CD1c-positive myeloid dendritic cell (primary cell): ENCODE data around the gene EGFL7.

Experiments used
- DNase-seq: peaks from one replicate; pipeline ENCODE4 v3.0.0-alpha.2; 2016; ENCODE audit errors: extremely low spot score

Gene EGFL7

GRCh38 chr9:136662656-136663581 is at the start of gene EGFL7:
EGFL7 (plus strand) TSS chr9:136662916; CDS start chr9:136668283, 5,367 bp downstream.
- no peak for DNase-seq

DNA sequence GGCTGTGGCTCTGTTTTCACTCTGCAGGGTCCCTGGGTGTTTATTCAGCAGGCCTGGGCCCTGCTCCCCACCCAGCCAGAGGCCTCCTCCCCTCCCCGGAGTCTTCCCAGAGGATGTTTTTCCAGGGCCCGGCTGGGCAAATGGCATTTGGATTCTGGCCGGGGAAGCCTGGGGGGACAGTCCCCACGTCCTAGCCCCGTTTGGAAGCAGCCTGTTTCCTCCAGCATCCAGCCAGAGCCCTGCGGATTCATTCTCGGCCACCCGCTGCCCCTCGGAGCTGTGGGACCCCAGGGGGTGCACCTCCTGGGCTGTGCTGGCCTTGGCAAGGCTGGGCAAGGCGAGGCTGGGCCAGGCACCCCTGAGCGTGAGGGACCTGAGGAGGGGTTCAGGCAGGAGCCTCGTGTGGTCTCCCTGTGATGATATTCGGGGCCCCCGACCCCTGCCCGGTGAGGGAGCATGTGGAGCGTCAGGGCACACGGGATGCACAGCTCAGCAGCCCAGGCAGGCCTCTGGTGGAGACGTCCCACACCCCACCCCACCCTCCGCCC is 48.8 kb upstream of the EGFL7 start:
- no peak for DNase-seq

DNA sequence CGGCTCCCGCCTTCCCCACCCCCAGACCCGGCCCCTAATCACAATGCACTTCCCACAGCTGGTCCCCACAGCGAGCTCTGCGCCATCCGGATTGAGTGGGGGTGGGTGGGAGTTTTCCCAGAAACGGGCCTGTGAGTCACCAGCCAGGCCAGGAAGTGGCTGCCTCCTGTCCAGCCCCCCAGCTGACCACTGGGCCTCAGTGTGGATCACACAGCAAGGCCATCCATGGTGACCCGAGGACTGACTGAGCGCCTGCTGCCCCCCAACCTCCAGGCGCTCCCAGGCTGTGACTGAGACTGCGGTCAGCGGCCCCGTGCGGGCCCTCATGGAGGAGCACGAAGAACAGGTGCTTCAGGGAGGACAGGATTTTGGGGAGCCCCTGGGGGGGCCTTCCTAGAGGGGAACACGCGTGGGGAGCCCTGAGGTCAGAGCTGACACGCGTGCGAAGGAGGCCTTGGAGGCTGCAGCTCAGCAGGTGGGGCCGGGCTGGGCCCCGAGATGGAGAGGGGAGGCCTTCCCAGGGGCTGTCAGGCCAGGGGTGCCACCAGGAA is 48.3 kb upstream of the EGFL7 start:
- DNase-seq = peak; percentile 59

DNA sequence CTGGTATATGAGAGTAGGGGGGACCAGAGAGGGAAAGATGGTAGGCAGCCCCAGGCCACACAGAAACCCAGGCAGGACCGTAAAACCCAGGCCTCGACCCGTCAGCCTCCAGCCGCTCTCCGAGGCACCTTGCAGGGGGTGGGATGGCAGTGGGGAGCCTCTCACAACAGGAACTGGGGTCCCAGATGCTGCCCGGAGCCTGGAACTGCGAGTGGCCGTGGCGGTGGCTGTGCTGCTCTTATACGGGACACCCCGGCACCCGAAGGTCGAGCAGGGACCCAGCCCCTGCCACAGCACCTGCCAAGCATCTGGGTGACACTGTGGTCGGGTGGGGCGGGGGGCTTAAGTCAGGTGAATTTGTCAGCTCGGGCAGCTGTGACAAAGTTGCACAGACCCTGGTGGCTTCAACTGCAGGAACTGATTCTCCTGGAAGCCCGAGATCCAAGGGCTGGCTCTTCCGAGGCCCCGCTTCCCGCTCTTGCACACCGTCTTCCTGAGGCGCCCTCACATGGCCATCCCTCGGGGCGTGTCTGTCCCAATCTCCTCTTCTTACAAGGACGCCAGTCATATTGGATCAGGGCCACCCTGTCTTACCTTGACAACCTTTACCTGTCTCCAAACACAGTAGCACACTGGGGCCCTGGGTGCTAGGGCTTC is 47.6 kb upstream of the EGFL7 start:
- no peak for DNase-seq

DNA sequence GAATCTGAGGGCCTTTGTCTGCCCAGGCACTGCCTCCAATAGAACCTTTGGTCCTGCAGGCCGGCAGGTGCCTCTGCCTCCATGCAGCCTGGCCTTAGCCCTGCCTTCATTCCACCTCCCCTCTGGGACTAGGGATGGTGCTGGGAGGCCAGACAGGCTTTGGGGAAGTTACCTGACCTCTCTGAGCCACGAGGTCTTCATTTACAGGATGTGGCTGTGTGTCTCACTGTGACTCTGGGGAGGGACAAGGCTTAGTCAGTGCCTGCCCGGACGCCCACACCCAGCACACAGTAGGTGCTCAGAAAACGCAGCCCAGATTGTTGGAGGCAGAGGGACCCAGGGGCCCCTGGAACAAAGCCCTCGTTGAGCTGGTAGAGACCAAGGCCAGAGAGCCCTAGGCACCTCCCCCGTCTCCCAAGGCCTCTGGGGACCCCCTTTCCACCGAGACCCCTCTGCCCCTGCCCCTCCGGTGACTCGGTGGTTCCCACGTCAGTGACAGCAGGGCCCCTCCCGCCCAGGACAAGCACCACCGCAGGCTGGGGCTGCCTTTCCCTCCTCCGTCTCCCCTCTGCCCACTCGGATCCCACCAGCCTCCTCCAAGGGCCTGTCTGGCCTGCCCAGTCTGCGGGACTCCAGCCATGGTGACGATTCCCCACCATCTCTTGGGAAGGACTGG is 46.9 kb upstream of the EGFL7 start:
- peak; percentile 53 for DNase-seq

DNA sequence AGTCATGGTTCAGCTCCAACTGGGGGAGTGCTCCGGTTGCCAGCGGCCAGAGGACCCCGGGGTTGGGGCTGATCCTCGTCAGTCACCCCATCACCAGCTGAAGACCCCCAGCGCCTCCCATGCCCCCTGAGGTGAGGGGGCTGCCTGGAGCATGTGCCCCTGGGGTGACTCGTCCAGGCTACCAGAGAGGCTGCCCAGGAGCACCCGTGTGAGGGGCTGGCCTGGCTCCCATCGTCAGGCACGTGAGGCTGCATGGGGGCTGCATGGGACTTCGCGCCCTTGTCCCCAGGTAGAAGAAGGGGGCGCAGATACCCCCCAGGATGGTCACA is 46.4 kb upstream of the EGFL7 start:
- no peak for DNase-seq

GRCh38 chr9:136616948-136617695 is 45.6 kb upstream of the EGFL7 start:
- no peak for DNase-seq

DNA sequence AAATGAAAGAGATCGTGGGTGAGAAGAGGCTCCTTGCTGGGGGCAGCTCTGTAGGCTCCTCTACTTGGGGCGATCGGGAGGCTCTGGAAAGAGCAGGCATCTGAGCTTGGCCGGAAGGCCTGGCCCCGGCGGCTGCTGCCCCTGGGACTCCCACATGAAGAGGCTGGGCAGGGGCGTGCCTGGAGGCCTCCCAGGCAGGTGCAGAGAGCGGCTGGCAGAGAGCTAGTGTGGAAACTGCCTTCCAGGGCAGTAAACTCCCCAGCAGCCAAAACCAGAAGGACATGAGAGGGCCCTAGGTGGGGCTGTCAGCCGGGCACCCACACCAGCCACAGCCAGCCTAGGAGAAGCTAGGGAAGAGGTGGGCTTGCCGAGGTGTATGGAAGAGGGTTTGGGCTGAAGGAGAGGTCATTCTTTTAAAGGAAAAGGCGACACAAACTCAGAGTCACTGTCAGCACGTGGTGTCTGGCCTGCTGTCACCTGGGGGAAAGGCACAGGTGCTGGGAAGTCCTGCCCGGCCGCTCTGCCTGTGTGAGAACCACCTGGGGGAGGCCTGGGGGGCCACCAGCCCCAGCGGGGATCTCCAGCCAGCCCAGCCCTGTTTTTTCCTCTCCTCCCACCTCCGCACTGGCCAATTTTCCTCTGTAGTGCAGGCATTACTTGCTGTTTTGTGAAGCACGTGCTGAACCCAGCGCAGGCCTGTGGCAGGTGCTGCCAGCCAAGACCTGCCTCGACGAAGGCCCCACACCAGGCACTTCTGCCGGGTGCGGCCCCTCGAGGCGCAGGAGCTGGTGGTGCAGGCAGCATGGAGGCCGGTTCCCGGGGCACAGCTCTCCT is 44.8 kb upstream of the EGFL7 start:
- DNase-seq = no peak

DNA sequence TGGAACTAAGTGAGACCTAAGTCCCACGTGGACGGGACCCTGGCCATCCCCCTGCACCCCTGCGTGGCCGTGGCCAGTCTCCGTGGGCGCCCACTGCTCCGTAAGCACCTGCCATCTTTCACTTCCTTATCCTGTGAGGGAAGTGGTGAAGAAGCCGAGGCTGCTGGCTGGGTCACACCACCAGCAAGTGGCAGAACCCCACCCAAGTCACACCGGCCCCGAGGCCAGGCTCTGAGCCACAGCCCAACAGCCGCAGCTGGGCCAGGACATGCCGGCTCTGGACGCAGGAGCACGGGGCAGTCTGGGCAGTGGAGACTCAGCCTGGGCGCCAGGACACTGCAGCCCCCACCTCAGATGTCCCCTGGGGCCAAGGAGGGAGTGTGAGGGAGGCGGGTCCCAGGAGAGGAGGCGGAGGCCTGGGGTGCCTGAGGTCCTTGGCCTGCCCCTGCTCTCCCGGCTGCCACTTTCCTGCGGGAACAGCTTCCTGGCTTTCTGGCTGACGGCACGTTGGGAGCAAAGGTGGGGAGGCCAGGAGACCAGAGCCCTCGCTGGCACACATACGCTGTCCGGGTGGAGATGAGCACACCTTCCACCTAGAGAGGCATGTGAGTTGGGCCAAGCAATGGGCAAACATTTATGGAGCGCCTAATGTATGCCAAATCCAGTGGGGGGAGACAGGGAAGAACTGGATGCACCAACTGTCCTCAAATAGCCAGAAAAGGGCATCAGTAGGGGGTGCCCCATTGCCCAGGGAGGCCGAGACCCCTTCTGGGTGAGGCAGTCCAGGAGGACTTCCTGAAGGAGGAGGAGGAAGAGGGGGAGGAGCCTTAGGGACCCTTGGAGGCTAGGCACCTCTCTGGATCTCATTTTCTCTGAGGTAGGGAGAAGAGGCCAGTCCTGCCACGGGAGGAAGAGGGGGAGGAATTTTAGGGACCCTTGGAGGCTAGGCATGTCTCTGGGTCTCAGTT is 43.9 kb upstream of the EGFL7 start:
- peak; percentile 75 for DNase-seq

DNA sequence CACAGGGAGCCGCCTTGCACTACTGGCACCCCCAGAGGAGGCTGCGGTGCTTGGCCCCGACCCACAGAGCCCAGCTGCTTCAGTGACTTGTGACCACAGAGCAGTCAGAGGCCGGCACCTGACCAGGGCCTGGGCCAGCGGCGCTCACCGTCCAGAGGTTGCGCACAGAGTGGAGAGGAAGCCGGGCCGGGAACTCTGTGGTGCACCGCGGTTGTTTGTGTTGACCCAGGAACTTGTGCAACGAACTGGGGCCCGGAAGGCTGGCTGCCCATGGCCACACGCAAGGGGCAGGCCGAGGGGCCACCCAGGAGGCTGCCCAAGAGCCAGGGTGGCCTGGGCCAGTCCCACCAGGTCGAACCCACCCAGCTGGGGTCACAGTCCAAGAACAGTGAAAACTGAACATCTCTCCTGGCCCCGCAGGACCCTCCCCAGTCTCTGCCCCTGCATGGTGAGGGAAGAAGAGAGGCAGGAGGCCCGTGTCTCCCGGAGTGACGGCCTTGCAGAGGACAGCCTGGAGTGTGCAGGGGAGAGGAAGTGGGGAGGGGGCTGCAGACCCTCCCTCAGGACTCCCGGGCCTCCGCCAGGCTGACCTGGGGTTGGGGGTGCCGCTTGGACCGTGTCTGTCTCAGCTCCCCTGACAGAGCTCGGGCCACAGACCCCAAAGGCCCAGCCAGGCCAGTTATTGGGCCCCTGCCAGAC is 42.8 kb upstream of the EGFL7 start:
- DNase-seq = peak; percentile 89

GRCh38 chr9:136620441-136621018 is 42.2 kb upstream of the EGFL7 start:
- DNase-seq = no peak

- DNase-seq = no peak
Measured at GRCh38 chr9:136621019-136621733, 41.5 kb upstream of the EGFL7 start.

GRCh38 chr9:136621734-136622093 is 41.0 kb upstream of the EGFL7 start:
- DNase-seq = no peak

GRCh38 chr9:136622538-136622948 is 40.2 kb upstream of the EGFL7 start:
- no peak for DNase-seq

DNA sequence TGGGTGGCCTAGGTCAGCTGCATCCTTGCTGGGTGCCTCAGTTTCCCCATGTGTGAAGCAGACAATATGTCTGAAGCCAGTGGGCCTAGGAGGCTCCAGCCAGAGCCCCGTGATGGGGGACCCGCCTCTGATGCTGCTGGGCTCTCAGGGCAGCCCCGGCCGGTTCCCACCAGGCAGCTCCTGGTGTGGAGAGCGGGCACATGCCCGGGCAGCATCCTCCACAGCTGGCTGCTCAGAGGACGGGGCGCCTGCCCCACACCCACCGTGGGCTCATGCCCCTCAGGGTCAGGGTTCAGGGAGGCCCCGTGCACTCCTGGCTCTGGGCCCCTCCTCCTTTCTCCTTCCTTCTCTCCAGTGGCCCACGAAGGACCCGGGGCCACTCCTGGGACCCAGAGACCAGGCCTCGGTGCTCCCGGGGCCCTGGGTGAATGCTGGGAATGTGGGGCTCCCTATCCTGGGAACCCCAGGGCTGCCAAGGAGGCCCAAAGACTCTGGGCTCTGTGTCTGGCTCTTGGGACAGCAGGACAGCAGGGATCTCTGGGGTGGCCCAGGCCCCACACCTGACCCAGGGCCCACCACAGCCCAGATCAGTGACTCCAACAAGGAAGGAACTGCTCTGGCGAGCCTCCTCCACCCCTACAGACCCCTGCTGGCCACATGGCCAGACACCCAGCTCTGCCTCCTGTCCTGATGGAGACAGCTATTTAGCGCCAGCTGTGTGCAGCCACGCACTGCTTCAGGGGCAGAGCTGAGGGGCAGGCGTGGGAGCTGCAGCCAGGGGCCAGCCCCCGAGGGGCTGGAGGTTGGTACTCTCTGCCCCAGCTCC is 39.5 kb upstream of the EGFL7 start:
- DNase-seq = no peak

DNA sequence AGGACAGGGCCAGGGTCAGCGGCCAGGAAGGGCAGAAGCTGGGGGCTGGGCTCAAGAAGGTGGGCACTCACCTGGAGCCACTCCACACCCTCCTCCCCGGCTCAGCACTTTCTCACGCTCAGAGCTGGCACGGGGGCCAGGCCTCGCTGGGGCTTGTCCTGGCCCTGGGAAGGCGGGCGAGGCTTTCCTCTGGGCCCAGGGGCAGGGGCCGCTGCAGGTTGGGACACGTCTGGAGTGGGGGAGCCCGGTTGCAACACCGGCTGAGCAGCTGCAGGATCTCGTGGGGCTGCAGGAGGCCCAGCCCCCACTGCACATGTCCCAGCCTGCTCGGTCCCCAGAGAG is 38.9 kb upstream of the EGFL7 start:
- DNase-seq = no peak
